ENCODE results near the gene CNOT8.

GRCh38 chr5:154899151-154899816 lies 40.9 kb downstream of the CNOT8 start:
- TF ChIP-seq CTCF (conservative IDR thresholded peaks at IDR 0.05 in 1 of 2, IDR thresholded peaks at IDR 0.05 in 1 of 2; ENCODE audit: extremely low read depth in 1 of 2, insufficient read depth in 1 of 2, low read depth in 1 of 2, low read length in 2 of 2) (no peak), EZH2 (IDR thresholded peaks at IDR 0.05; ENCODE audit: borderline replicate concordance, low read length) (no peak)

Data from mammary epithelial cell (primary cell).